Measurements from ENCODE around the gene FBLIM1.
"Not testable (repeated sequence)": the region's sequence is repeated elsewhere in the genome, so short reads cannot be mapped to it uniquely, and the experiment has no call there.

FBLIM1 gene

GRCh38 chr1:15807121-15807520 is 48.5 kb downstream of the FBLIM1 start:
- no peak for DNase-seq

GRCh38 chr1:15807549-15807948 is 49.0 kb downstream of the FBLIM1 start, which contains the start of gene UQCRHL:
UQCRHL (minus strand) TSS chr1:15807649; CDS start chr1:15807649, 0 bp downstream.
- DNase-seq: not testable (repeated sequence)

- DNase-seq: no peak
Measured at GRCh38 chr1:15808955-15809354, 50.4 kb downstream of the FBLIM1 start.

GRCh38 chr1:15810073-15810472 is 51.5 kb downstream of the FBLIM1 start:
- DNase-seq: peak in 14 of 58 donors; percentile 5 to 77 (median 24)

GRCh38 chr1:15816674-15817073 is 58.1 kb downstream of the FBLIM1 start:
- DNase-seq: no peak

GRCh38 chr1:15820478-15820877 is 61.9 kb downstream of the FBLIM1 start:
- no peak for DNase-seq

GRCh38 chr1:15825800-15826199 is 67.2 kb downstream of the FBLIM1 start:
- DNase-seq: no peak

- DNase-seq: no peak
Measured at GRCh38 chr1:15826810-15827507, 68.4 kb downstream of the FBLIM1 start.

- not testable (repeated sequence) for DNase-seq
Measured at GRCh38 chr1:15827567-15827966, 69.0 kb downstream of the FBLIM1 start.

- not testable (repeated sequence) for DNase-seq
Measured at GRCh38 chr1:15828931-15829330, 70.3 kb downstream of the FBLIM1 start.

GRCh38 chr1:15830258-15830657 is 71.7 kb downstream of the FBLIM1 start:
- DNase-seq: no peak

GRCh38 chr1:15833069-15833679 is 74.6 kb downstream of the FBLIM1 start:
- peak in 25 of 58 donors; percentile 6 to 40 (median 20) for DNase-seq

GRCh38 chr1:15833842-15834405 is 75.3 kb downstream of the FBLIM1 start:
- no peak for DNase-seq

- peak; percentile 46 to 91 (median 84) for DNase-seq
Measured at GRCh38 chr1:15834406-15835204, 76.0 kb downstream of the FBLIM1 start.

- DNase-seq: no peak
Measured at GRCh38 chr1:15835205-15835740, 76.7 kb downstream of the FBLIM1 start.

- DNase-seq: peak; percentile 89 to 100 (median 98)
Measured at GRCh38 chr1:15835741-15836510, 77.3 kb downstream of the FBLIM1 start.
